SK-N-SH treated with all-trans-retinoic acid at 6 μM for 48 hours (cell line): ENCODE results near the gene ARHGEF11.

Experiments used
- ARNTL ChIP-seq: fragments of 450-650 bp; formaldehyde crosslinking; IDR thresholded peaks from 2 replicates; pipeline ENCODE4 v1.5.0; 2020; ENCODE audit warnings: low read depth, mild to moderate bottlenecking, moderate library complexity, borderline replicate concordance
- BACH2 ChIP-seq: fragments of 250-450 bp; sonication (Bioruptor Pico); IDR thresholded peaks from 2 replicates; pipeline ENCODE4 v1.9.0; 2021; ENCODE audit warnings: mild to moderate bottlenecking, borderline replicate concordance
- CREB5 ChIP-seq: fragments of 250-450 bp; sonication (Bioruptor Pico); IDR thresholded peaks from 2 replicates; pipeline ENCODE4 v1.5.1; 2020; ENCODE audit warnings: low read depth, mild to moderate bottlenecking, moderate library complexity
- ESRRG ChIP-seq: fragments of 250-450 bp; sonication (Bioruptor Pico); IDR thresholded peaks from 2 replicates; pipeline ENCODE4 v1.6.1; 2021; ENCODE audit warnings: mild to moderate bottlenecking
- ISL1 ChIP-seq: fragments of 250-450 bp; sonication (Bioruptor Pico); IDR thresholded peaks from 2 replicates; pipeline ENCODE4 v2.1.2; 2022; ENCODE audit warnings: mild to moderate bottlenecking, moderate library complexity
- OSR1 ChIP-seq: fragments of 250-450 bp; sonication (Bioruptor Pico); IDR thresholded peaks from 2 replicates; pipeline ENCODE4 v1.8.0; 2022; ENCODE audit warnings: moderate library complexity, mild to moderate bottlenecking, inconsistent platforms
- PATZ1 ChIP-seq: fragments of 250-450 bp; sonication (Bioruptor Pico); IDR thresholded peaks from 2 replicates; pipeline ENCODE4 v1.8.0; 2020; ENCODE audit warnings: mild to moderate bottlenecking, moderate library complexity, borderline replicate concordance
- PPARA ChIP-seq: fragments of 250-450 bp; sonication (Bioruptor Pico); IDR thresholded peaks from 2 replicates; pipeline ENCODE4 v1.5.0; 2020; ENCODE audit warnings: mild to moderate bottlenecking, borderline replicate concordance
- RARB ChIP-seq: fragments of 250-450 bp; sonication (Bioruptor Pico); IDR thresholded peaks from 2 replicates; pipeline ENCODE4 v1.8.0; 2021; ENCODE audit warnings: mild to moderate bottlenecking, moderate library complexity
- ZC3H10 ChIP-seq: fragments of 250-450 bp; sonication (Bioruptor Pico); IDR thresholded peaks from 2 replicates; pipeline ENCODE4 v1.5.1; 2021; ENCODE audit warnings: mild to moderate bottlenecking, moderate library complexity
- ZFP3 ChIP-seq: fragments of 250-450 bp; sonication (Bioruptor Pico); IDR thresholded peaks from 2 replicates; pipeline ENCODE4 v1.5.0; 2020; ENCODE audit warnings: mild to moderate bottlenecking, moderate library complexity
- ZNF565 ChIP-seq: fragments of 450-650 bp; formaldehyde crosslinking; conservative IDR thresholded peaks from 2 replicates; pipeline ENCODE4 v1.5.0; 2020; ENCODE audit warnings: low read depth, mild to moderate bottlenecking, moderate library complexity

GRCh38 chr1:157091668-157092273 lies 46.2 kb upstream of the ARHGEF11 start:
- TF ChIP-seq OSR1 (no peak), ZNF565 (CRISPR knock-in tag) (no peak), CREB5 (no peak), ZFP3 (CRISPR knock-in tag) (no peak), RARB (CRISPR knock-in tag) (no peak), ESRRG (CRISPR knock-in tag) (no peak), PPARA (CRISPR knock-in tag) (no peak), ARNTL (CRISPR knock-in tag) (no peak), BACH2 (CRISPR knock-in tag) (no peak), ISL1 (CRISPR knock-in tag) (no peak), ZC3H10 (no peak), PATZ1 (CRISPR knock-in tag) (no peak)
